ENCODE data around the gene ATOSB. TPM values are rescaled to one million over a fixed set of nuclear protein-coding genes. Genes with fewer than 3 reads are reported as not detected.

The ATOSB gene
- total RNA-seq, 1 experiment from 2014 or later: 10.2 TPM

DNA sequence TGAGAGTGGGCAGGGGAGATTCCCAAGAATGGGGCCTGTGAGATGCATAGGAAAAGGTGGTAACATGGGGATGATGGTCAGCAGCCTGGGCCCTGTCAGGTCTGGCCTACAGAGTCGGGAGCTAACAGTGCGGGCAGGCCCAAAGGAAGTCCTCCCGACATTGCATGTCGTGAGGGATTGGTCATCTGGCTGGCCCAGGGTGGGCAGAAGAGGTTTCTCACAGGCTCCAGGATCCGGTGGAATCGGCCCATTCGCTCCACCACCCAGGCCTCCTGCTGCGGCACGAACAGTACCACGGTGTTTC lies 13.2 kb downstream of the ATOSB start:
- Histone ChIP-seq H3K79me2 (ENCODE audit: insufficient read depth, low read length) (peaks cover 30% of the 10 kb centered on the region), H4K20me1 (ENCODE audit: insufficient read depth) (no peaks in the 10 kb centered on the region), H3K27me3 (ENCODE audit: insufficient read depth, low read length) (no peaks in the 10 kb centered on the region), H3K36me3 (ENCODE audit: control insufficient read depth in 1 of 2, insufficient read depth in 2 of 2, low read length in 2 of 2) (peaks cover 17 to 26% of the 10 kb centered on the region in 2 experiments), H3K9me2 (ENCODE audit: insufficient read depth) (no peaks in the 10 kb centered on the region), H3K4me1 (ENCODE audit: control insufficient read depth in 1 of 2, insufficient read depth in 2 of 2, low read length in 2 of 2) (peaks cover 9 to 22% of the 10 kb centered on the region in 2 experiments), H3K4me3 (replicated peaks in 1 of 2; ENCODE audit: low read depth in 1 of 2, low read length in 2 of 2) (peak overlapping the region; percentile 87 to 88), H3K27ac (ENCODE audit: low read depth, low read length) (peak overlapping the region; percentile 76), H3K9me3 (ENCODE audit: control insufficient read depth in 1 of 2, insufficient read depth in 1 of 2, low read depth in 1 of 2, low read length in 2 of 2) (no peaks in the 10 kb centered on the region), H2AFZ (ENCODE audit: low read depth, low read length, poor library complexity, severe bottlenecking) (no peak overlapping the region), H3K9ac (ENCODE audit: low read length) (peak overlapping the region; percentile 97), H3K4me2 (ENCODE audit: low read length) (peak overlapping the region; percentile 78)
- intact Hi-C loops (cut with micrococcal nuclease): no loop called here
- ATAC-seq: peak; percentile 30
- ChIA-PET CTCF (interaction anchor here (0.9 to 1.9 kb wide), 4 partner anchors 10 to 342 kb away, joined by 3 to 10 read pairs (median 4); partner anchors contain the start of gene ATOSB), POLR2A (interaction anchor here (1.1 to 1.6 kb wide), 4 partner anchors 9 to 22 kb away, joined by 4 to 11 read pairs (median 9); partner anchors contain the start of genes ATOSB and FANCG), RAD21 (ENCODE audit: low non-redundant PET in 1 of 2, low total read pairs in 2 of 2, uncharacterized antibody in 2 of 2, unreplicated experiment in 2 of 2) (no interaction called here)
- no peak for DNase-seq (ENCODE audit: low read depth, low spot score)
- TSS peak; percentile 77 for BruUV-seq (replicated peaks)
- TF ChIP-seq ATF3 (IDR thresholded peaks at IDR 0.05) (no peak), TCF7L2 (IDR thresholded peaks at IDR 0.05; ENCODE audit: borderline replicate concordance, extremely low read depth, insufficient read depth, insufficient read length) (no peak), ZFX (IDR thresholded peaks at IDR 0.05) (peak; percentile 92), REST (IDR thresholded peaks at IDR 0.05; ENCODE audit: low read depth) (no peak), RAD21 (IDR thresholded peaks at IDR 0.05; ENCODE audit: low read depth) (no peak)

- no peak overlapping the region for H3K4me3 ChIP-seq (replicated peaks in 1 of 2; ENCODE audit: low read depth in 1 of 2, low read length in 2 of 2)
- no TSS peak for BruUV-seq (replicated peaks)
- DNase-seq (ENCODE audit: low read depth, low spot score) (no peak), ATAC-seq (no peak)
- CTCF ChIA-PET: interaction anchor here (0.8 to 1.6 kb wide), 2 partner anchors 18 to 198 kb away, joined by 3 to 6 read pairs; partner anchors contain the start of gene FANCG
- no peak overlapping the region for H3K4me2 ChIP-seq (ENCODE audit: low read length)
- RAD21 ChIA-PET (ENCODE audit: low non-redundant PET in 1 of 2, low total read pairs in 2 of 2, uncharacterized antibody in 2 of 2, unreplicated experiment in 2 of 2): no interaction called here
- no peaks in the 10 kb centered on the region for H3K9me2 ChIP-seq (ENCODE audit: insufficient read depth)
- H3K27ac ChIP-seq (ENCODE audit: low read depth, low read length): no peak overlapping the region
- peaks cover 33% of the 10 kb centered on the region for H3K79me2 ChIP-seq (ENCODE audit: insufficient read depth, low read length)
- no peak overlapping the region for H2AFZ ChIP-seq (ENCODE audit: low read depth, low read length, poor library complexity, severe bottlenecking)
- POLR2A ChIA-PET: no interaction called here
- intact Hi-C loops (cut with micrococcal nuclease): loop anchor here (2.0 to 5.0 kb wide), 2 partner anchors 105 to 379 kb away; no protein-coding TSS in a partner anchor
- TF ChIP-seq SRF (IDR thresholded peaks at IDR 0.05; ENCODE audit: low read depth) (no peak), SP1 (IDR thresholded peaks at IDR 0.05; ENCODE audit: low read depth) (no peak), EZH2 (IDR thresholded peaks at IDR 0.05) (no peak), ZBTB33 (IDR thresholded peaks at IDR 0.05; ENCODE audit: extremely low read depth, insufficient replicate concordance, low read length) (no peak), ELF1 (IDR thresholded peaks at IDR 0.05; ENCODE audit: borderline replicate concordance, low read depth) (no peak)
- H3K36me3 ChIP-seq (ENCODE audit: control insufficient read depth in 1 of 2, insufficient read depth in 2 of 2, low read length in 2 of 2): peaks cover 17 to 30% of the 10 kb centered on the region in 2 experiments
- H4K20me1 ChIP-seq (ENCODE audit: insufficient read depth): no peaks in the 10 kb centered on the region
- no peaks in the 10 kb centered on the region for H3K9me3 ChIP-seq (ENCODE audit: control insufficient read depth in 1 of 2, insufficient read depth in 1 of 2, low read depth in 1 of 2, low read length in 2 of 2)
- no peaks in the 10 kb centered on the region for H3K27me3 ChIP-seq (ENCODE audit: insufficient read depth, low read length)
- no peak overlapping the region for H3K9ac ChIP-seq (ENCODE audit: low read length)
- peaks cover 11 to 28% of the 10 kb centered on the region in 2 experiments for H3K4me1 ChIP-seq (ENCODE audit: control insufficient read depth in 1 of 2, insufficient read depth in 2 of 2, low read length in 2 of 2)
These were observed 18.1 kb downstream of the ATOSB start for GRCh38 chr9:35097573-35097972.

Measured in HCT116 (cell line).